H9 (cell line): ENCODE data around the gene NSMCE4A. TPM values are rescaled to one million over a fixed set of nuclear protein-coding genes. Genes with fewer than 3 reads are reported as not detected.

ENCODE experiments used
- DNase-seq: peaks from one replicate; pipeline ENCODE4 v3.0.0-alpha.2; 2017
- H2AFZ ChIP-seq: one replicate; pipeline ENCODE4 v1.6.1; 2013; ENCODE audit warnings: mild to moderate bottlenecking, low read length, control low read depth, moderate library complexity
- H2AK5ac ChIP-seq: 2 replicates; pipeline ENCODE4 v1.6.1; 2013; ENCODE audit warnings: low read length, control low read depth, mixed read lengths; ENCODE audit not compliant: insufficient read length
- H2BK120ac ChIP-seq: one replicate; pipeline ENCODE4 v1.6.1; 2013; ENCODE audit warnings: low read depth, mild to moderate bottlenecking, low read length, control low read depth, inconsistent platforms; ENCODE audit not compliant: poor library complexity, severe bottlenecking
- H2BK12ac ChIP-seq: 2 replicates; pipeline ENCODE4 v1.6.1; 2013; ENCODE audit warnings: low read length, control low read depth, mixed read lengths, low read depth; ENCODE audit not compliant: insufficient read length
- H2BK15ac ChIP-seq: 2 replicates; pipeline ENCODE4 v1.6.1; 2013; ENCODE audit warnings: low read depth, low read length, control low read depth
- H2BK20ac ChIP-seq: one replicate; pipeline ENCODE4 v1.6.1; 2013; ENCODE audit warnings: low read depth, mild to moderate bottlenecking, low read length, control low read depth, inconsistent platforms; ENCODE audit not compliant: poor library complexity, severe bottlenecking
- H2BK5ac ChIP-seq: 2 replicates; pipeline ENCODE4 v1.6.1; 2013; ENCODE audit warnings: low read length, control low read depth, mixed read lengths; ENCODE audit not compliant: insufficient read length
- H3K14ac ChIP-seq: 2 replicates; pipeline ENCODE4 v1.6.1; 2013; ENCODE audit warnings: low read length, control low read depth; ENCODE audit not compliant: insufficient read depth
- H3K18ac ChIP-seq: 2 replicates; pipeline ENCODE4 v1.6.1; 2013; ENCODE audit warnings: low read depth, mild to moderate bottlenecking, mixed read lengths, low read length, control low read depth; ENCODE audit not compliant: insufficient read length
- H3K23ac ChIP-seq: 2 replicates; pipeline ENCODE4 v1.6.1; 2013; ENCODE audit warnings: low read length, control low read depth, mixed read lengths, low read depth; ENCODE audit not compliant: insufficient read length
- H3K23me2 ChIP-seq: 2 replicates; pipeline ENCODE4 v1.6.1; 2013; ENCODE audit warnings: low read depth, mild to moderate bottlenecking, mixed read lengths, low read length, control low read depth; ENCODE audit not compliant: insufficient read length, poor library complexity, severe bottlenecking
- H3K27ac ChIP-seq: 2 replicates; pipeline ENCODE4 v1.5.1; 2013; ENCODE audit warnings: low read length, control low read depth, mixed read lengths, low read depth; ENCODE audit not compliant: insufficient read length
- H3K27me3 ChIP-seq: 2 replicates; pipeline ENCODE4 v1.6.1; 2013; ENCODE audit warnings: low read length, control low read depth, inconsistent platforms; ENCODE audit not compliant: insufficient read depth
- H3K4ac ChIP-seq: 2 replicates; pipeline ENCODE4 v1.6.1; 2013; ENCODE audit warnings: low read depth, mild to moderate bottlenecking, control low read depth, inconsistent platforms, low read length, moderate library complexity
- H3K4me1 ChIP-seq: 2 replicates; pipeline ENCODE4 v1.6.1; 2013; ENCODE audit warnings: low read length, control low read depth, inconsistent platforms; ENCODE audit not compliant: insufficient read depth
- H3K4me2 ChIP-seq: 2 replicates; pipeline ENCODE4 v1.6.1; 2013; ENCODE audit warnings: low read length, control low read depth, mixed read lengths; ENCODE audit not compliant: insufficient read length, insufficient read depth
- H3K56ac ChIP-seq: 2 replicates; pipeline ENCODE4 v1.6.1; 2013; ENCODE audit warnings: low read depth, mild to moderate bottlenecking, mixed read lengths, low read length, control low read depth; ENCODE audit not compliant: insufficient read length
- H3K79me1 ChIP-seq: 2 replicates; pipeline ENCODE4 v1.6.1; 2013; ENCODE audit warnings: low read depth, mild to moderate bottlenecking, moderate library complexity, low read length, control low read depth, inconsistent platforms; ENCODE audit not compliant: insufficient read depth, poor library complexity, severe bottlenecking
- H3K79me2 ChIP-seq: 2 replicates; pipeline ENCODE4 v1.6.1; 2013; ENCODE audit warnings: low read length, control low read depth, inconsistent platforms; ENCODE audit not compliant: insufficient read depth
- H3K9ac ChIP-seq: 2 replicates; pipeline ENCODE4 v1.6.1; 2013; ENCODE audit warnings: low read length, control low read depth, mixed read lengths; ENCODE audit not compliant: insufficient read length; ENCODE audit errors: extremely low read depth
- H3K9me3 ChIP-seq: one replicate; pipeline ENCODE4 v1.6.1; 2013; ENCODE audit warnings: low read depth, low read length, inconsistent platforms; ENCODE audit not compliant: control insufficient read depth
- H3T11ph ChIP-seq: one replicate; pipeline ENCODE4 v1.6.1; 2013; ENCODE audit warnings: mild to moderate bottlenecking, low read length, control low read depth, inconsistent platforms
- H4K20me1 ChIP-seq: one replicate; pipeline ENCODE4 v1.6.1; 2013; ENCODE audit not compliant: control insufficient read depth, insufficient read length, insufficient read depth
- H4K5ac ChIP-seq: 2 replicates; pipeline ENCODE4 v1.6.1; 2013; ENCODE audit warnings: low read depth, mild to moderate bottlenecking, mixed read lengths, low read length, control low read depth; ENCODE audit not compliant: insufficient read length
- H4K8ac ChIP-seq: replicated peaks from 2 replicates; pipeline ENCODE4 v1.6.1; 2013; ENCODE audit warnings: low read length, control low read depth, mixed read lengths, low read depth; ENCODE audit not compliant: insufficient read length
- H4K91ac ChIP-seq: 2 replicates; pipeline ENCODE4 v1.6.1; 2013; ENCODE audit warnings: low read depth, mild to moderate bottlenecking, moderate library complexity, mixed read lengths, low read length, control low read depth; ENCODE audit not compliant: insufficient read length
- H3K27ac Mint-ChIP-seq, 3 experiments: 2 replicates in 2 of 3; 3 replicates in 1 of 3; pipeline ENCODE4 v1.8.0; 2020 to 2021; ENCODE audit warnings: mixed read lengths in 3 of 3, mild to moderate bottlenecking in 1 of 3, moderate library complexity in 1 of 3
- H3K27me3 Mint-ChIP-seq: 2 replicates; pipeline ENCODE4 v1.8.0; 2021; ENCODE audit warnings: low read depth, mild to moderate bottlenecking, moderate library complexity, mixed read lengths
- H3K36me3 Mint-ChIP-seq, 3 experiments: 2 replicates in 2 of 3; 3 replicates in 1 of 3; pipeline ENCODE4 v1.8.0; 2020 to 2021; ENCODE audit warnings: low read depth in 3 of 3, mixed read lengths in 3 of 3; ENCODE audit not compliant: insufficient read depth in 1 of 3
- H3K4me1 Mint-ChIP-seq, 2 experiments: 2 replicates each; pipeline ENCODE4 v1.8.0; 2020; ENCODE audit warnings: mixed read lengths in 2 of 2
- H3K4me3 Mint-ChIP-seq, 2 experiments: 2 replicates in 1 of 2; 3 replicates in 1 of 2; pipeline ENCODE4 v1.8.0; 2020 to 2021; ENCODE audit warnings: mild to moderate bottlenecking in 2 of 2, mixed read lengths in 2 of 2, moderate library complexity in 1 of 2
- H3K9me3 Mint-ChIP-seq, 2 experiments: 2 replicates in 1 of 2; 3 replicates in 1 of 2; pipeline ENCODE4 v1.8.0; 2020; ENCODE audit warnings: mild to moderate bottlenecking in 2 of 2, mixed read lengths in 2 of 2, moderate library complexity in 1 of 2
- CTCF ChIP-seq: fragments of 200-600 bp; sonication (generic); conservative IDR thresholded peaks from 3 replicates; pipeline ENCODE4 v1.8.0; 2021; ENCODE audit warnings: antibody characterized with exemption, mild to moderate bottlenecking
- WGBS: extraction: QIAGEN DNeasy Blood & Tissue Kit; methylation state at CpG from one replicate; pipeline ENCODE4 v1.1.7; 2013; ENCODE audit warnings: missing lambda C conversion rate, low lambda C conversion rate, mixed read lengths; ENCODE audit not compliant: insufficient read length; ENCODE audit errors: extremely low coverage; 5-methylcytosine and 5-hydroxymethylcytosine counted together
- total RNA-seq: library from RNA; stranded (reverse); gene quantifications from 2 replicates; pipeline ENCODE4 v1.2.1, GENCODE V29; 2021

The NSMCE4A gene
- total RNA-seq, 1 experiment from 2014 or later, result 59.0 TPM

GRCh38 chr10:121927318-121927840 is 47.6 kb downstream of the NSMCE4A start:
- no peak for TF ChIP-seq CTCF
- H4K5ac ChIP-seq, result no peak overlapping the region
- WGBS, result no CpG with 5 or more reads among the region's 48 CpGs
- no peak overlapping the region for H2BK5ac ChIP-seq
- no peak overlapping the region for H4K91ac ChIP-seq
- no peaks in the 10 kb centered on the region for H3K9me3 ChIP-seq
- no peak overlapping the region for H3K23ac ChIP-seq
- DNase-seq, result peak; percentile 53
- no peak overlapping the region; the same call in 1 of the 2 replicates for H3K4ac ChIP-seq
- H2BK12ac ChIP-seq, result no peak overlapping the region
- H4K20me1 ChIP-seq, result no peaks in the 10 kb centered on the region
- Mint-ChIP-seq H3K27me3 (no peaks in the 10 kb centered on the region), H3K27ac (peak overlapping the region; percentile 79 to 85 (median 80); a peak in 5 of 7 replicates), H3K9me3 (no peaks in the 10 kb centered on the region), H3K36me3 (peaks cover 6 to 18% (median 13%) of the 10 kb centered on the region in 3 experiments), H3K4me1 (peaks cover 21 to 23% of the 10 kb centered on the region in 2 experiments), H3K4me3 (peak overlapping the region; percentile 91 to 93)
- no peak overlapping the region for H4K8ac ChIP-seq
- H3K14ac ChIP-seq, result peak overlapping the region; percentile 89
- H3K79me2 ChIP-seq, result peaks cover 8% of the 10 kb centered on the region; the same call in 1 of the 2 replicates
- H3K23me2 ChIP-seq, result peaks cover 10% of the 10 kb centered on the region
- H3K4me1 ChIP-seq, result no peaks in the 10 kb centered on the region; the same call in 1 of the 2 replicates
- H3T11ph ChIP-seq, result no peak overlapping the region
- H3K27me3 ChIP-seq, result no peaks in the 10 kb centered on the region
- H2BK120ac ChIP-seq, result no peak overlapping the region
- H3K4me2 ChIP-seq, result peak overlapping the region; percentile 93
- H3K18ac ChIP-seq, result peak overlapping the region; percentile 92
- no peak overlapping the region for H3K56ac ChIP-seq
- no peak overlapping the region for H2BK15ac ChIP-seq
- no peak overlapping the region for H2AFZ ChIP-seq
- no peak overlapping the region for H3K27ac ChIP-seq
- H3K9ac ChIP-seq, result peak overlapping the region; percentile 95
- no peak overlapping the region for H2AK5ac ChIP-seq
- H3K79me1 ChIP-seq, result no peaks in the 10 kb centered on the region
- no peak overlapping the region for H2BK20ac ChIP-seq
